ENCODE data around the gene RNF141. TPM values are rescaled to one million over a fixed set of nuclear protein-coding genes. Genes with fewer than 3 reads are reported as not detected.

The RNF141 gene
- total and polyA plus RNA-seq, 2 donors (not counting 3 experiments of a cell fraction or from before 2014, with no cell fraction given) = 9.4 to 32.4 TPM

DNA sequence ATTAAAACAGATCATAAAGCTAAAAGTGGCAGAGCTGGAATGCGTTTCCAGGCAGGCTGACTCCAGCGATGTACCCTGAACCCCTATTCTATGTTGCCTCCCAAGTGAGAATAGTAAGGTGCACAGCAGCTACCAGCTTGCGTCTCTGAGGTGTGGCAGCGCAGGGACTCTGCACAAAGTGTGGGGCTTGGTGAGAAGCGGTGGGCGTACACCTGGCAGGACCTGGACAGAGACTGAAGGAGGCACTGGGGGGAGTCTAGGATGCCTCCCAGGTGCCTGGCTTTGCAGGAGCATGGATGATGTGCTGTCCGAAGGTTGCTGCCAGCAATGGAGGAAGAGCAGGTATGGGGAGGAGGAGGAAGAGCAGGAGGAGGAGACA, 43.0 kb downstream of the RNF141 start:
- no peaks in the 10 kb centered on the region for H3K27me3 ChIP-seq (ENCODE audit: control insufficient read depth in 2 of 2, insufficient read depth in 2 of 2, low read length in 2 of 2)
- dilution Hi-C loops (cut with MboI; ENCODE audit: extremely low pct_ligation_motif_present, low sequenced_read_pairs) = no loop called here
- intact Hi-C loops (cut with micrococcal nuclease) = no loop called here
- H3K79me2 ChIP-seq (ENCODE audit: control insufficient read depth, insufficient read depth, low read length) = no peaks in the 10 kb centered on the region
- no TSS peak for BruUV-seq (replicated peaks)
- ChIA-PET CTCF (interaction anchor here (1.2 to 1.3 kb wide), 2 partner anchors 14 to 43 kb away, joined by 3 to 4 read pairs; partner anchors contain the start of gene RNF141), POLR2A (no interaction called here)
- FAIRE-seq (no peak), DNase-seq (ENCODE audit: low read depth, low spot score) (no peak)
- no peak overlapping the region for H3K4me3 ChIP-seq (replicated peaks in 1 of 3; ENCODE audit: insufficient read depth in 1 of 3, low read depth in 1 of 3, low read length in 3 of 3)
- no peak overlapping the region for H3K27ac ChIP-seq (ENCODE audit: insufficient read depth, low read depth, low read length)
- no peak overlapping the region for H3K4me2 ChIP-seq (ENCODE audit: insufficient read depth, low read length)
- no peak overlapping the region for H2AFZ ChIP-seq (ENCODE audit: low read depth, low read length)
- H4K20me1 ChIP-seq (replicated peaks; ENCODE audit: control insufficient read depth, extremely low read depth, insufficient read depth, low read length) = no peaks in the 10 kb centered on the region
- no peaks in the 10 kb centered on the region for H3K9me3 ChIP-seq (replicated peaks; ENCODE audit: control insufficient read depth, insufficient read depth, low read length)
- no peak overlapping the region for H3K9ac ChIP-seq (replicated peaks; ENCODE audit: extremely low read depth, insufficient read depth, low read length)
- H3K36me3 ChIP-seq (ENCODE audit: control insufficient read depth in 2 of 2, extremely low read depth in 1 of 2, insufficient read depth in 2 of 2, low read length in 2 of 2) = no peaks in the 10 kb centered on the region
- TF ChIP-seq GATA2 (IDR thresholded peaks at IDR 0.05; ENCODE audit: insufficient read depth, insufficient read length, low read depth, low read length) (no peak), MYC (IDR thresholded peaks at IDR 0.05; ENCODE audit: low read depth, low read length) (no peak), JUN (IDR thresholded peaks at IDR 0.05; ENCODE audit: borderline replicate concordance, insufficient read depth, insufficient read length, low read depth) (no peak), POLR2AphosphoS5 (IDR thresholded peaks at IDR 0.05; ENCODE audit: insufficient read depth, low read depth, low read length) (no peak), EZH2 (IDR thresholded peaks at IDR 0.05; ENCODE audit: borderline replicate concordance, low read depth, low read length, severe bottlenecking) (no peak), FOS (IDR thresholded peaks at IDR 0.05; ENCODE audit: borderline replicate concordance, insufficient read depth, low read length) (no peak), POLR2A (IDR thresholded peaks at IDR 0.05; ENCODE audit: low read depth, low read length) (no peak)
- H3K4me1 ChIP-seq (ENCODE audit: control insufficient read depth, extremely low read depth, insufficient read depth, low read length) = no peaks in the 10 kb centered on the region
- no peaks in the 10 kb centered on the region for H3K9me1 ChIP-seq (replicated peaks; ENCODE audit: control insufficient read depth, extremely low read depth, insufficient read depth, low read length)

DNA sequence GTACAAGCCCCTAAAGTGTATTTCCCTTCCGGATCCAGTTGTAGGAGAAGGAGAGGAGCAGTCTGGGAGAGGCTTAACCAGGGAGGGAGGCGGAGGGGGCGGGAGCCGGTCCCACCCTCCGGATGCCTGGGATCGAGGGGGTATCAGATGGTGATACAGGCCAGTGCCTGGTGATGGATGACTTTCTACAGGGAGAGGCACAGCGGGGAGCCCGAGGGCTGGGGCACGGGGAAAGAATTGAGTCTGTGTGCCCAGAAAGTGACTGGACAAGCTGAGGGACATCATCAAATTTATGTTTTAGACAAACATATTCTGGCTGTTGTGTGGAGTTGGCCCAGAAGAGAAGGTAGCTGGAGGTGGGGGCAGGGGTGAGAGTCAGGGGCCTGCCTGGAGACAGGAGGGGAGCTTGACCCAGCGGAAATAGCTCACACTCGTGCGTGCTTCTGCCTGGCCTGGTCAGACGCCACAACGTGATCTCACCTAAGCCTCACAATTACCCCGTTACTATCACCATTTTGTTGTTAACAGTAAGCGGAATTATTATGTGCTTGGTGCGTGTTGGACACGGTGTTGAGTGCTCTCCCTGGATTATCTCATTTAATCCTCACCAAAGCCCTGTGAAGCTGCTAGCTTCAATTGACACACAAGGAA, 43.5 kb downstream of the RNF141 start:
- intact Hi-C loops (cut with micrococcal nuclease) = no loop called here
- no TSS peak for BruUV-seq (replicated peaks)
- no peak overlapping the region for H2AFZ ChIP-seq (ENCODE audit: low read depth, low read length)

More for the DNA sequence above, 43.5 kb downstream of the RNF141 start:
- TF ChIP-seq GATA2 (IDR thresholded peaks at IDR 0.05; ENCODE audit: insufficient read depth, insufficient read length, low read depth, low read length) = no peak
- no peak for TF ChIP-seq JUN (IDR thresholded peaks at IDR 0.05; ENCODE audit: borderline replicate concordance, insufficient read depth, insufficient read length, low read depth)
- TF ChIP-seq POLR2AphosphoS5 (IDR thresholded peaks at IDR 0.05; ENCODE audit: insufficient read depth, low read depth, low read length) = no peak
- no peak for TF ChIP-seq POLR2A (IDR thresholded peaks at IDR 0.05; ENCODE audit: low read depth, low read length)
- TF ChIP-seq FOS (IDR thresholded peaks at IDR 0.05; ENCODE audit: borderline replicate concordance, insufficient read depth, low read length) = no peak
- TF ChIP-seq, protein P1, sequence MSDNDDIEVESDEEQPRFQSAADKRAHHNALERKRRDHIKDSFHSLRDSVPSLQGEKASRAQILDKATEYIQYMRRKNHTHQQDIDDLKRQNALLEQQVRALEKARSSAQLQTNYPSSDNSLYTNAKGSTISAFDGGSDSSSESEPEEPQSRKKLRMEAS (IDR thresholded peaks at IDR 0.05; ENCODE audit: insufficient read depth, insufficient read length) = no peak
- TF ChIP-seq, protein P2, sequence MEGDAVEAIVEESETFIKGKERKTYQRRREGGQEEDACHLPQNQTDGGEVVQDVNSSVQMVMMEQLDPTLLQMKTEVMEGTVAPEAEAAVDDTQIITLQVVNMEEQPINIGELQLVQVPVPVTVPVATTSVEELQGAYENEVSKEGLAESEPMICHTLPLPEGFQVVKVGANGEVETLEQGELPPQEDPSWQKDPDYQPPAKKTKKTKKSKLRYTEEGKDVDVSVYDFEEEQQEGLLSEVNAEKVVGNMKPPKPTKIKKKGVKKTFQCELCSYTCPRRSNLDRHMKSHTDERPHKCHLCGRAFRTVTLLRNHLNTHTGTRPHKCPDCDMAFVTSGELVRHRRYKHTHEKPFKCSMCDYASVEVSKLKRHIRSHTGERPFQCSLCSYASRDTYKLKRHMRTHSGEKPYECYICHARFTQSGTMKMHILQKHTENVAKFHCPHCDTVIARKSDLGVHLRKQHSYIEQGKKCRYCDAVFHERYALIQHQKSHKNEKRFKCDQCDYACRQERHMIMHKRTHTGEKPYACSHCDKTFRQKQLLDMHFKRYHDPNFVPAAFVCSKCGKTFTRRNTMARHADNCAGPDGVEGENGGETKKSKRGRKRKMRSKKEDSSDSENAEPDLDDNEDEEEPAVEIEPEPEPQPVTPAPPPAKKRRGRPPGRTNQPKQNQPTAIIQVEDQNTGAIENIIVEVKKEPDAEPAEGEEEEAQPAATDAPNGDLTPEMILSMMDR (IDR thresholded peaks at IDR 0.05; ENCODE audit: extremely low read depth in 1 of 2, insufficient read depth in 1 of 2, low read depth in 1 of 2, low read length in 2 of 2) = no peak
- no peak for TF ChIP-seq EZH2 (IDR thresholded peaks at IDR 0.05; ENCODE audit: borderline replicate concordance, low read depth, low read length, severe bottlenecking)
- H4K20me1 ChIP-seq (replicated peaks; ENCODE audit: control insufficient read depth, extremely low read depth, insufficient read depth, low read length) = no peaks in the 10 kb centered on the region
- H3K9me1 ChIP-seq (replicated peaks; ENCODE audit: control insufficient read depth, extremely low read depth, insufficient read depth, low read length) = no peaks in the 10 kb centered on the region
- ChIA-PET CTCF (interaction anchor here (1.2 to 1.5 kb wide), 3 partner anchors 11 to 44 kb away, joined by 3 to 4 read pairs (median 4); partner anchors contain the start of gene RNF141), POLR2A (no interaction called here)
- no peak for DNase-seq (ENCODE audit: low read depth, low spot score)
- H3K79me2 ChIP-seq (ENCODE audit: control insufficient read depth, insufficient read depth, low read length) = no peaks in the 10 kb centered on the region
- H3K27ac ChIP-seq (ENCODE audit: insufficient read depth, low read depth, low read length) = no peak overlapping the region
- no peaks in the 10 kb centered on the region for H3K27me3 ChIP-seq (ENCODE audit: control insufficient read depth in 2 of 2, insufficient read depth in 2 of 2, low read length in 2 of 2)
- no peaks in the 10 kb centered on the region for H3K36me3 ChIP-seq (ENCODE audit: control insufficient read depth in 2 of 2, extremely low read depth in 1 of 2, insufficient read depth in 2 of 2, low read length in 2 of 2)
- no peak overlapping the region for H3K9ac ChIP-seq (replicated peaks; ENCODE audit: extremely low read depth, insufficient read depth, low read length)
- H3K4me3 ChIP-seq (replicated peaks in 1 of 3; ENCODE audit: insufficient read depth in 1 of 3, low read depth in 1 of 3, low read length in 3 of 3) = no peak overlapping the region
- no peaks in the 10 kb centered on the region for H3K4me1 ChIP-seq (ENCODE audit: control insufficient read depth, extremely low read depth, insufficient read depth, low read length)
- dilution Hi-C loops (cut with MboI; ENCODE audit: extremely low pct_ligation_motif_present, low sequenced_read_pairs) = no loop called here
- no peak overlapping the region for H3K4me2 ChIP-seq (ENCODE audit: insufficient read depth, low read length)
- H3K9me3 ChIP-seq (replicated peaks; ENCODE audit: control insufficient read depth, insufficient read depth, low read length) = no peaks in the 10 kb centered on the region
- FAIRE-seq = no peak
